Ascending aorta (tissue), 2 donors: ENCODE data around the gene DHPS. TPM values are rescaled to one million over a fixed set of nuclear protein-coding genes. Genes with fewer than 3 reads are reported as not detected.
"Not testable (repeated sequence)": the region's sequence is repeated elsewhere in the genome, so short reads cannot be mapped to it uniquely, and the experiment has no call there.

Experiments used
- DNase-seq, 2 donors: peaks; one replicate each; pipeline ENCODE4 v3.0.0-alpha.2; 2019; ENCODE audit warnings: low spot score in 2 of 2
- H3K27ac ChIP-seq, 2 donors: fragments of 200-600 bp; sonication (generic); one replicate each; pipeline ENCODE4 v1.5.1; 2016 to 2017; ENCODE audit warnings: mild to moderate bottlenecking in 1 of 2
- H3K27me3 ChIP-seq: fragments of 200-600 bp; sonication (generic); one replicate; pipeline ENCODE4 v1.5.1; 2017
- H3K36me3 ChIP-seq, 2 donors: fragments of 200-600 bp; sonication (generic); one replicate each; pipeline ENCODE4 v1.5.1; 2016
- H3K4me1 ChIP-seq, 2 donors: fragments of 200-600 bp; sonication (generic); one replicate each; pipeline ENCODE4 v1.5.1; 2016 to 2017; ENCODE audit warnings: mild to moderate bottlenecking in 1 of 2
- H3K4me3 ChIP-seq, 2 donors: fragments of 200-600 bp; sonication (generic); one replicate each; pipeline ENCODE4 v1.5.1; 2016 to 2017; ENCODE audit warnings: mild to moderate bottlenecking in 1 of 2
- H3K9me3 ChIP-seq, 2 donors: fragments of 200-600 bp; sonication (generic); one replicate each; pipeline ENCODE4 v1.5.1; 2016
- intact Hi-C: fragments of 100-400 bp; cut with DNase I; formaldehyde crosslinking; loops from one replicate; pipeline ENCODE4 v1.15.1; 2023
- total RNA-seq: library from RNA; depleted of rRNA; stranded (reverse); fragments of >200 nt; gene quantifications from one replicate; pipeline ENCODE4 v1.1.0, GENCODE V29; 2016
- TF ChIP-seq, protein P1 (sequence below), 3 experiments: fragments of 200-600 bp in 2 of 3; fragments of 450-650 bp in 1 of 3; sonication (generic) in 2 of 3; IDR thresholded peaks; one replicate each; pipeline ENCODE4 v1.5.1; 2016 to 2019; ENCODE audit warnings: antibody characterized with exemption in 3 of 3, mild to moderate bottlenecking in 1 of 3, moderate library complexity in 1 of 3

The DHPS gene
- total RNA-seq, 1 donor from 2014 or later = 160 TPM

DNA sequence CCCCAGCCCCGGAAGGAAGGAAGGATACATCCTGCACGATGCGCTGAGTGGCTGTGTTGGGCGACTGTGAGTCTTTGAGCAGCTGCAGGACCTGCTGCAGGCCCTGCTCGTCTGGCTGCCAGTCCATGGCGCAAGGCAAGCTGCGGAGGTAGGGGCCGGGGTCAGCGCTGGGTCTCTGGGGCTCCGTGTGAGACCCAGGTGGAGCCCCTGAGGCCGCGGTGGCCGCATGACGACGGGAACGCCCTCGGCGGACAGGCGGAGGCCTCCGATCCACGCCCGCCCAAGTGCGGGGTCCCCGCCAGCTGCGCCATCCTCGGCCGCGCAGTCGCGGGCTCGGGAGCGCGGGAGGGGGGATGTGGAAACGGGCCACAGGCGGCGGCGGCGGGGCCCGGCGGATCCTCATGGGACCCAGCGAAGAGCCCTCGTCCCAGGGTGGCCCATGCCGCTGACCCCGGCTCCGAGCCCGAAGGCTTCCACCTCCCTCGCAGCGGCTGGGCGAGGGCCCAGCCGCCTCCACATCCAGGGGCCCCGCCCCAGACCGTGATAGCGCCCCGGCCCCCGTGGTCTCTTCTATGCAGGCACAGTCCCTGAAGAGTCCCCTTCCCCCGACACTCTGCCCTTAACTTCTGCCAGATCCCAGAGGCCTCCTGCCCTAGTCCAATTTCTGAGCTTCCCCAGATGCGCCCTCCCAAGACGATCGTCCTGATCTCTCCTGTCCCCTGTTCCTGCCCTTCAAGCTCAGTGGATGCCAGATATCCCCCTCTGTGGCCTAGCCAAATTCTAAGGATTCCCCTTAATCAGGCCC lies 39.4 kb upstream of the DHPS start:
- DNase-seq = no peak
- Histone ChIP-seq H3K9me3 (no peaks in the 10 kb centered on the region), H3K4me1 (peaks cover 4 to 29% of the 10 kb centered on the region in 2 donors), H3K36me3 (peaks cover 20 to 23% of the 10 kb centered on the region in 2 donors), H3K27ac (peak overlapping the region; percentile 88 to 98), H3K4me3 (peak overlapping the region; percentile 81 to 95), H3K27me3 (no peaks in the 10 kb centered on the region)
- intact Hi-C loops = no loop called here
- TF ChIP-seq, protein P1, sequence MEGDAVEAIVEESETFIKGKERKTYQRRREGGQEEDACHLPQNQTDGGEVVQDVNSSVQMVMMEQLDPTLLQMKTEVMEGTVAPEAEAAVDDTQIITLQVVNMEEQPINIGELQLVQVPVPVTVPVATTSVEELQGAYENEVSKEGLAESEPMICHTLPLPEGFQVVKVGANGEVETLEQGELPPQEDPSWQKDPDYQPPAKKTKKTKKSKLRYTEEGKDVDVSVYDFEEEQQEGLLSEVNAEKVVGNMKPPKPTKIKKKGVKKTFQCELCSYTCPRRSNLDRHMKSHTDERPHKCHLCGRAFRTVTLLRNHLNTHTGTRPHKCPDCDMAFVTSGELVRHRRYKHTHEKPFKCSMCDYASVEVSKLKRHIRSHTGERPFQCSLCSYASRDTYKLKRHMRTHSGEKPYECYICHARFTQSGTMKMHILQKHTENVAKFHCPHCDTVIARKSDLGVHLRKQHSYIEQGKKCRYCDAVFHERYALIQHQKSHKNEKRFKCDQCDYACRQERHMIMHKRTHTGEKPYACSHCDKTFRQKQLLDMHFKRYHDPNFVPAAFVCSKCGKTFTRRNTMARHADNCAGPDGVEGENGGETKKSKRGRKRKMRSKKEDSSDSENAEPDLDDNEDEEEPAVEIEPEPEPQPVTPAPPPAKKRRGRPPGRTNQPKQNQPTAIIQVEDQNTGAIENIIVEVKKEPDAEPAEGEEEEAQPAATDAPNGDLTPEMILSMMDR (IDR thresholded peaks at IDR 0.05) = no peak

DNA sequence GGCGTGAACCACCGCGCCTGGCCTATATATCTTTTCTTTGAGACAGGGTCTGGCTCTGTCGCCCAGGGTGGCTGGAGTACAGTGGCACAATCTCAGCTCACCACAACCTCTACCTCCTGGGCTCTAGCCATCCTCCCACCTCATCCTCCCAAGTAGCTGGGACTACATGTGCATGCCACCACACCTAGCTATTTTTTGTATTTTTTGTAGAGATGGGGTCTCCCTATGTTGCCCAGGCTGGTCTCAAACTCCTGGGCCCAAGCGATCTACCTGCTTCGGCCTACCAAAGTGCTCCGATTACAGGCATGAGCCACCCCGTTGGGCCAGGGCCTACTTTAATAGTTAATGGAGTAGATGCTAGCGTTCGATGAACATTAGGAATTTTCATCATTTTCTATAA lies 38.6 kb upstream of the DHPS start:
- Histone ChIP-seq H3K9me3 (no peaks in the 10 kb centered on the region), H3K4me1 (peaks cover 4 to 29% of the 10 kb centered on the region in 2 donors), H3K27me3 (no peaks in the 10 kb centered on the region), H3K27ac (peak overlapping the region; percentile 88 to 98), H3K36me3 (peaks cover 28 to 29% of the 10 kb centered on the region in 2 donors), H3K4me3 (peak overlapping the region; percentile 81 to 95)
- no peak for DNase-seq
- TF ChIP-seq, protein P1 (IDR thresholded peaks at IDR 0.05) = no peak
- intact Hi-C loops = no loop called here

DNA sequence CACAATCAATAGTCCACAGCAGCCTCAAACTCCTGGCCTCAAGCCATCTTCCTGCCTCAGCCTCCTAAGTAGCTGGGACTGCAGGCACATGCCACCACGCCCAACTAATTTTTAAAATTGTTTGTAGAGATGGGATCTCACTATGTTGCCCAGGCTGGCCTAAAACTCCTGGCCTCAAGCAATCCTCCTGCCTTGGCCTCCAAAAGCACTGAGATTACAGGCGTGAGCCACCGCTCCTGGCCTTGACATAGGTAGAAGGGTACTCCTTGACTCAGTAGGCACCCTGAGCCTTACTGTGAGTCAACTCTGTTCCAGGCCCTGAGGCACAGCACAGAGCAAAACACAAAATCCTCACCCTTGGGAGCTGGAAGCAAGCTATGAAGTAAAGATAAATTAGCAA lies 34.2 kb upstream of the DHPS start:
- H3K27ac ChIP-seq = no peak overlapping the region
- no peak overlapping the region for H3K4me3 ChIP-seq
- intact Hi-C loops = no loop called here
- no peaks in the 10 kb centered on the region for H3K9me3 ChIP-seq
- H3K27me3 ChIP-seq = no peaks in the 10 kb centered on the region
- H3K4me1 ChIP-seq = peaks cover 3 to 11% of the 10 kb centered on the region in 2 donors
- DNase-seq = no peak
- TF ChIP-seq, protein P1 (IDR thresholded peaks at IDR 0.05) = no peak
- H3K36me3 ChIP-seq = peaks cover 64% of the 10 kb centered on the region in 2 donors

DNA sequence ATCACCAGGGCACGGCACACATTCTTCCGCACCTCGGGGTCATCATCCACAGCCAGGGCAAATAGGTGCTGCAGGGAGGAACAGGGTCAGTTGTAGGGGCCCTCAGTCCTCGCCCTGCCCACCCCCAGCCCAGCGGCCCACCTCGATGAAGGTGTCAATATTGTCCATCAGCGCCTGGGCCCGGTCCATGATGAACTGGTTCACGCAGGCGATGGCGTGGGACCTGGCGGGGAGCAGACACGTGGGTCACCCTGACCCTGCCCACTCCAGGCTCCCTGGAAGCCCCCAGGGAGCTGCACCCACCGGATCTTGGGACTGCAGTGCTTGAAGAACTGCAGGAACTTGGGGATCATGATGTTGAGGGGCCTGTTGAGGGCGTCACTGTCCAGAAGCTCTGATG lies 33.4 kb upstream of the DHPS start:
- Histone ChIP-seq H3K27me3 (no peaks in the 10 kb centered on the region), H3K36me3 (peaks cover 72 to 73% of the 10 kb centered on the region in 2 donors), H3K4me3 (no peak overlapping the region), H3K27ac (no peak overlapping the region), H3K4me1 (peaks cover 0 to 2% of the 10 kb centered on the region in 2 donors), H3K9me3 (no peaks in the 10 kb centered on the region)
- intact Hi-C loops = no loop called here
- TF ChIP-seq, protein P1 (IDR thresholded peaks at IDR 0.05) = no peak
- DNase-seq = no peak

DNA sequence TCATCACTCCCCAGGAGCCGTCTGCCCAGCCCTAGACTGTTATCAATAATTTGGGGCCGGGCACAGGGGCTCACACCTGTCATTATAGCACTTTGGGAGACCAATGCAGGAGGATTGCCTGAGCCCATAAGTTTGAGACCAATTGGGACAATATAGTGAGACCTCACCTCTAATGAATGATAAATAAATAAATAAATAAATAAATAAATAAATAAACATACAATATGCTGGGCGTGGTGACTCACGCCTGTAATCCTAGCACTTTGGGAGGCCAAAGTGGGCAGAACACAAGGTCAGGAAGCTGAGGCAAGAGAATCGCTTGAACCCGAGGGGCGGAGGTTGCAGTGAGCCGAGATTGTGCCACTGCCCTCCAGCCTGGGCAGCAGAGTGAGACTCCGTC lies 31.6 kb upstream of the DHPS start:
- H3K27ac ChIP-seq, H3K4me1 ChIP-seq, H3K4me3 ChIP-seq, H3K27me3 ChIP-seq, DNase-seq, intact Hi-C loops, H3K9me3 ChIP-seq: not testable (repeated sequence)
- peaks cover 75 to 82% of the 10 kb centered on the region in 2 donors for H3K36me3 ChIP-seq

DNA sequence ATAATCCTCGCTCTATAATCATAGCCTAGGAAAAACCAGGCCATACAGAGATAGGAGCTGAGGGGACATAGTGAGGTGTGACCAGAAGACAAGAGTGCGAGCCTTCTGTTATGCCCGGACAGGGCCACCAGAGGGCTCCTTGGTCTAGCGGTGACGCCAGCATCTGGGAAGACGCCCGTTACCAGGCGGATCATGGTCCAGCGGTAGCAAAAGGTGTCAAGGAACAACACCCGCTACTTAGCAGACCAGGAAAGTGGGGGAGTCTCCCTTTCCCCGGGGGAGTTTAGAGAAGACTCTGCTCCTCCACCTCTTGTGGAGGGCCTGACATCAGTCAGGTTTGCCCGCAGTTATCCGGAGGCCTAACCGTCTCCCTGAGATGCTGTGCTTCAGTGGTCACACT lies 30.4 kb upstream of the DHPS start:
- DNase-seq, H3K27ac ChIP-seq, intact Hi-C loops, H3K4me3 ChIP-seq, H3K9me3 ChIP-seq, H3K27me3 ChIP-seq, H3K4me1 ChIP-seq: not testable (repeated sequence)
- TF ChIP-seq, protein P1 (IDR thresholded peaks at IDR 0.05) = peak; percentile 23 to 39 (median 29)
- peaks cover 78 to 92% of the 10 kb centered on the region in 2 donors for H3K36me3 ChIP-seq
